GM23338 (cell line): ENCODE results near the gene KCNT1. TPM values are rescaled to one million over a fixed set of nuclear protein-coding genes. Genes with fewer than 3 reads are reported as not detected.

Experiments
- ATAC-seq: fragments of 200-7000 bp; cut with Tn5 transposase; 3 replicates; pipeline ENCODE4 v1.9.1; 2020
- DNase-seq: peaks from one replicate; pipeline ENCODE4 v3.0.0-alpha.2; 2015; ENCODE audit warnings: low spot score
- H2AFZ ChIP-seq: fragments of 200-600 bp; sonication (generic); 2 replicates; pipeline ENCODE4 v1.8.0; 2016; ENCODE audit warnings: antibody characterized with exemption, mild to moderate bottlenecking, moderate library complexity
- H3F3A ChIP-seq: fragments of 200-600 bp; sonication (generic); replicated peaks from 2 replicates; pipeline ENCODE4 v1.8.0; 2017; ENCODE audit warnings: antibody characterized with exemption, mixed run types, low read depth
- H3K27ac ChIP-seq: fragments of 200-600 bp; sonication (generic); 2 replicates; pipeline ENCODE4 v1.6.1; 2016; ENCODE audit warnings: low read depth
- H3K27me3 ChIP-seq: fragments of 200-600 bp; sonication (generic); 2 replicates; pipeline ENCODE4 v1.8.0; 2016; ENCODE audit warnings: mild to moderate bottlenecking, mixed run types, moderate library complexity; ENCODE audit not compliant: insufficient read depth
- H3K36me3 ChIP-seq: fragments of 200-600 bp; sonication (generic); 2 replicates; pipeline ENCODE4 v1.8.0; 2016; ENCODE audit warnings: mild to moderate bottlenecking; ENCODE audit not compliant: insufficient read depth
- H3K4me1 ChIP-seq: fragments of 200-600 bp; sonication (generic); 2 replicates; pipeline ENCODE4 v1.8.0; 2016; ENCODE audit warnings: mild to moderate bottlenecking, moderate library complexity; ENCODE audit not compliant: insufficient read depth
- H3K4me2 ChIP-seq: fragments of 200-600 bp; sonication (generic); 2 replicates; pipeline ENCODE4 v1.7.1; 2017; ENCODE audit warnings: mixed run types
- H3K4me3 ChIP-seq: fragments of 200-600 bp; sonication (generic); 2 replicates; pipeline ENCODE4 v1.6.1; 2016; ENCODE audit warnings: mixed run types
- H3K79me2 ChIP-seq: fragments of 200-600 bp; sonication (generic); replicated peaks from 2 replicates; pipeline ENCODE4 v1.8.0; 2017; ENCODE audit warnings: mild to moderate bottlenecking; ENCODE audit not compliant: insufficient read depth
- H3K9me2 ChIP-seq: fragments of 200-600 bp; sonication (generic); 2 replicates; pipeline ENCODE4 v1.8.0; 2017; ENCODE audit not compliant: insufficient read depth
- H4K20me1 ChIP-seq: fragments of 200-600 bp; sonication (generic); replicated peaks from 2 replicates; pipeline ENCODE4 v1.8.0; 2017; ENCODE audit warnings: mild to moderate bottlenecking; ENCODE audit not compliant: insufficient read depth
- H3K27ac Mint-ChIP-seq: 2 replicates; pipeline ENCODE4 v1.8.0; 2020; ENCODE audit warnings: inconsistent platforms, mild to moderate bottlenecking, moderate library complexity, mixed read lengths
- H3K27me3 Mint-ChIP-seq: 3 replicates; pipeline ENCODE4 v1.8.0; 2022; ENCODE audit warnings: low read depth, mild to moderate bottlenecking, moderate library complexity, mixed read lengths, inconsistent platforms; ENCODE audit not compliant: insufficient read depth, poor library complexity
- H3K36me3 Mint-ChIP-seq: 3 replicates; pipeline ENCODE4 v1.8.0; 2021; ENCODE audit warnings: low read depth, mild to moderate bottlenecking, inconsistent platforms, moderate library complexity, mixed read lengths
- H3K4me1 Mint-ChIP-seq: 3 replicates; pipeline ENCODE4 v1.8.0; 2020; ENCODE audit warnings: mild to moderate bottlenecking, inconsistent platforms, mixed read lengths
- H3K4me3 Mint-ChIP-seq: 3 replicates; pipeline ENCODE4 v1.8.0; 2021; ENCODE audit warnings: moderate library complexity, mild to moderate bottlenecking, inconsistent platforms, mixed read lengths
- H3K9me3 Mint-ChIP-seq: 3 replicates; pipeline ENCODE4 v1.8.0; 2020; ENCODE audit warnings: moderate library complexity, mild to moderate bottlenecking, inconsistent platforms, mixed read lengths
- CREB1 ChIP-seq: fragments of 250-450 bp; sonication (Bioruptor Pico); IDR thresholded peaks from 2 replicates; pipeline ENCODE4 v1.5.0; 2020; ENCODE audit warnings: low read depth, mild to moderate bottlenecking, moderate library complexity
- EZH2 ChIP-seq: fragments of 200-600 bp; sonication (generic); IDR thresholded peaks from one replicate; pipeline ENCODE4 v1.8.0; 2017; ENCODE audit warnings: antibody characterized with exemption, mild to moderate bottlenecking, low read depth; ENCODE audit not compliant: unreplicated experiment
- EZH2phosphoT487 ChIP-seq: fragments of 200-600 bp; sonication (generic); IDR thresholded peaks from one replicate; pipeline ENCODE4 v1.8.1; 2018; ENCODE audit warnings: antibody characterized with exemption; ENCODE audit not compliant: unreplicated experiment
- JUNB ChIP-seq: IDR thresholded peaks from one replicate; pipeline ENCODE4 v1.6.1; 2016; ENCODE audit warnings: antibody characterized with exemption; ENCODE audit not compliant: unreplicated experiment
- NANOG ChIP-seq: IDR thresholded peaks from 2 replicates; pipeline ENCODE4 v1.6.1; 2016; ENCODE audit warnings: antibody characterized with exemption, borderline replicate concordance
- POLR2AphosphoS5 ChIP-seq: IDR thresholded peaks from 2 replicates; pipeline ENCODE4 v1.6.1; 2016; ENCODE audit warnings: antibody characterized with exemption, low read depth
- REST ChIP-seq: IDR thresholded peaks from one replicate; pipeline ENCODE4 v1.6.1; 2018; ENCODE audit warnings: antibody characterized with exemption; ENCODE audit not compliant: unreplicated experiment
- STAT1 ChIP-seq: IDR thresholded peaks from one replicate; pipeline ENCODE4 v1.6.1; 2016; ENCODE audit warnings: antibody characterized with exemption; ENCODE audit not compliant: unreplicated experiment
- ZNF114 ChIP-seq: fragments of 250-450 bp; sonication (Bioruptor Pico); IDR thresholded peaks from 2 replicates; pipeline ENCODE4 v1.5.0; 2020; ENCODE audit warnings: mild to moderate bottlenecking, moderate library complexity
- ZNF331 ChIP-seq: fragments of 250-450 bp; sonication (Bioruptor Pico); IDR thresholded peaks from 2 replicates; pipeline ENCODE4 v1.5.0; 2020; ENCODE audit warnings: low read depth, mild to moderate bottlenecking, moderate library complexity
- ZNF462 ChIP-seq: fragments of 250-450 bp; sonication (Bioruptor Pico); IDR thresholded peaks from 2 replicates; pipeline ENCODE4 v1.5.0; 2020; ENCODE audit warnings: mild to moderate bottlenecking, moderate library complexity
- polyA plus RNA-seq: library from polyadenylated mRNA; unstranded; fragments of >200 nt; fragmentation: Nextera tagmentation; extraction: Ambion mirVana; gene quantifications from 2 replicates; pipeline ENCODE4 v1.2.1, GENCODE V29; 2016
- total RNA-seq: library from RNA; depleted of rRNA; stranded (reverse); fragments of >200 nt; shearing (Covaris generic); gene quantifications from 2 replicates; pipeline ENCODE4 v1.2.3, GENCODE V29; 2014
- TF ChIP-seq, protein P1 (sequence below), 2 experiments: fragments of 200-600 bp in 1 of 2; sonication (generic) in 1 of 2; conservative IDR thresholded peaks; 2 replicates each; pipeline versions ENCODE4 v1.5.1 to v1.6.1; 2016 to 2017; ENCODE audit warnings: antibody characterized with exemption in 2 of 2, low read depth in 2 of 2, mild to moderate bottlenecking in 2 of 2, moderate library complexity in 1 of 2
- TF ChIP-seq, protein P2 (sequence below): IDR thresholded peaks from 2 replicates; pipeline ENCODE4 v1.6.1; 2016; ENCODE audit warnings: antibody characterized with exemption

KCNT1 gene
- total and polyA plus RNA-seq, 2 experiments from 2014 or later = 0.05 to 0.28 TPM

DNA sequence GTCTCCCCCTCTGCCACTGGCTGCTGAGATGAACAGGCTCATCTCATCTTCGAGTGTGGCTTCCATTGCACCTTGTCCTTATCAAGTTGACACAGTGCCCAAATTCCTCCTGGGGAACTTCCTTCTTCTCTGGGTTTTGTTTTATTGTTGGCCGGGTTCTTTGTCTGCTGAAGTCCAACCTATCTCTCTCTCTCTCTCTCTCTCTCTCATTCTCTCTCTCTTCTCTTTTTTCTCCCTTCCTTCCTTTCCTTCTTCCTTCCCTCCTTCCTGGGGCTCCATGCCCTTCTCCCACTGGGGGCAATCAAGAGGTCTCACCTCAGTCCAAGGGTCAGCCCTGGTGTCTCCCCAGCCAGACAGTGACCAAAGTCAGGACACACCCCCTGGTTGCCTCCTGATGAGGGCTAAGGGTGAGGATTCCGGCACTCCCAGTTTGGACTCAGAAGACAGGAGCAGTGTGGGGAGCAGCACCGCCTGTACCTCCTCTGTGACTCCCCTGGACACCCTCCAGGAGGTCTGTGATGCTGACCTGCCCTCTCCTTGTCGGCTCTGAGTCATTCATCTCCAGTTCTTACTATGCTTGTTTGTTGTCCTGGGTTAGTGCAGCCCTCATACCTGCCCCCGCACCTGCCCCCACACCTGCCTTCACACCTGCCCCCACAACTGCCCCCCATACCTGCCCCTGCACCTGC is 30.7 kb downstream of the KCNT1 start:
- H4K20me1 ChIP-seq = no peaks in the 10 kb centered on the region
- H3K4me1 ChIP-seq = no peaks in the 10 kb centered on the region
- no peak overlapping the region for H3K27ac ChIP-seq
- H3F3A ChIP-seq = no peaks in the 10 kb centered on the region
- H3K27me3 ChIP-seq = no peaks in the 10 kb centered on the region; the same call in 1 of the 2 replicates
- peaks cover 14% of the 10 kb centered on the region for H3K4me1 Mint-ChIP-seq
- H3K9me2 ChIP-seq = no peaks in the 10 kb centered on the region
- no peaks in the 10 kb centered on the region for H3K36me3 ChIP-seq
- H2AFZ ChIP-seq = no peak overlapping the region
- H3K9me3 Mint-ChIP-seq = peaks cover 20% of the 10 kb centered on the region
- no peak overlapping the region for H3K4me2 ChIP-seq
- H3K4me3 Mint-ChIP-seq = no peak overlapping the region
- no peak for ATAC-seq
- H3K27me3 Mint-ChIP-seq = peaks cover 14% of the 10 kb centered on the region
- peaks cover 5% of the 10 kb centered on the region for H3K36me3 Mint-ChIP-seq
- no peaks in the 10 kb centered on the region for H3K79me2 ChIP-seq
- no peak overlapping the region for H3K27ac Mint-ChIP-seq
- no peak overlapping the region for H3K4me3 ChIP-seq
- DNase-seq = no peak
- TF ChIP-seq EZH2 (no peak), ZNF462 (CRISPR knock-in tag) (no peak), CREB1 (CRISPR knock-in tag) (no peak), NANOG (no peak), JUNB (no peak), STAT1 (no peak), POLR2AphosphoS5 (no peak), ZNF114 (CRISPR knock-in tag) (no peak), ZNF331 (CRISPR knock-in tag) (no peak), EZH2phosphoT487 (no peak), REST (no peak)
- TF ChIP-seq, protein P1, sequence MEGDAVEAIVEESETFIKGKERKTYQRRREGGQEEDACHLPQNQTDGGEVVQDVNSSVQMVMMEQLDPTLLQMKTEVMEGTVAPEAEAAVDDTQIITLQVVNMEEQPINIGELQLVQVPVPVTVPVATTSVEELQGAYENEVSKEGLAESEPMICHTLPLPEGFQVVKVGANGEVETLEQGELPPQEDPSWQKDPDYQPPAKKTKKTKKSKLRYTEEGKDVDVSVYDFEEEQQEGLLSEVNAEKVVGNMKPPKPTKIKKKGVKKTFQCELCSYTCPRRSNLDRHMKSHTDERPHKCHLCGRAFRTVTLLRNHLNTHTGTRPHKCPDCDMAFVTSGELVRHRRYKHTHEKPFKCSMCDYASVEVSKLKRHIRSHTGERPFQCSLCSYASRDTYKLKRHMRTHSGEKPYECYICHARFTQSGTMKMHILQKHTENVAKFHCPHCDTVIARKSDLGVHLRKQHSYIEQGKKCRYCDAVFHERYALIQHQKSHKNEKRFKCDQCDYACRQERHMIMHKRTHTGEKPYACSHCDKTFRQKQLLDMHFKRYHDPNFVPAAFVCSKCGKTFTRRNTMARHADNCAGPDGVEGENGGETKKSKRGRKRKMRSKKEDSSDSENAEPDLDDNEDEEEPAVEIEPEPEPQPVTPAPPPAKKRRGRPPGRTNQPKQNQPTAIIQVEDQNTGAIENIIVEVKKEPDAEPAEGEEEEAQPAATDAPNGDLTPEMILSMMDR (conservative IDR thresholded peaks at IDR 0.05; ENCODE audit: low read depth in 2 of 2) = no peak
- TF ChIP-seq, protein P2, sequence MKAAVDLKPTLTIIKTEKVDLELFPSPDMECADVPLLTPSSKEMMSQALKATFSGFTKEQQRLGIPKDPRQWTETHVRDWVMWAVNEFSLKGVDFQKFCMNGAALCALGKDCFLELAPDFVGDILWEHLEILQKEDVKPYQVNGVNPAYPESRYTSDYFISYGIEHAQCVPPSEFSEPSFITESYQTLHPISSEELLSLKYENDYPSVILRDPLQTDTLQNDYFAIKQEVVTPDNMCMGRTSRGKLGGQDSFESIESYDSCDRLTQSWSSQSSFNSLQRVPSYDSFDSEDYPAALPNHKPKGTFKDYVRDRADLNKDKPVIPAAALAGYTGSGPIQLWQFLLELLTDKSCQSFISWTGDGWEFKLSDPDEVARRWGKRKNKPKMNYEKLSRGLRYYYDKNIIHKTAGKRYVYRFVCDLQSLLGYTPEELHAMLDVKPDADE = no peak
